HepG2 (cell line): ENCODE measurements around the gene MYLK2. TPM values are rescaled to one million over a fixed set of nuclear protein-coding genes. Genes with fewer than 3 reads are reported as not detected.

ENCODE experiments used
- CHD4 ChIP-seq: fragments of 200-600 bp; sonication (generic); IDR thresholded peaks from 2 replicates; pipeline ENCODE4 v1.7.0; 2017; ENCODE audit warnings: mild to moderate bottlenecking, low read length, borderline replicate concordance
- ERF ChIP-seq: IDR thresholded peaks from 2 replicates; pipeline ENCODE4 v1.6.1; 2018; ENCODE audit warnings: missing biosample characterization, missing genetic modification reagents
- GABPB1 ChIP-seq: IDR thresholded peaks from 2 replicates; pipeline ENCODE4 v1.6.1; 2016; ENCODE audit warnings: mild to moderate bottlenecking, missing genetic modification reagents, moderate library complexity, missing compliant biosample characterization
- GPN1 ChIP-seq: sonication (generic); formaldehyde crosslinking; IDR thresholded peaks from 2 replicates; pipeline ENCODE4 v1.5.1; 2020; ENCODE audit warnings: missing genetic modification reagents, borderline replicate concordance
- PBX3 ChIP-seq: sonication (generic); formaldehyde crosslinking; IDR thresholded peaks from 2 replicates; pipeline ENCODE4 v1.8.1; 2023; ENCODE audit warnings: missing genetic modification reagents, inconsistent platforms, borderline replicate concordance
- PHF5A ChIP-seq: IDR thresholded peaks from one replicate; pipeline ENCODE4 v1.6.1; 2018; ENCODE audit warnings: low read depth, missing genetic modification reagents; ENCODE audit not compliant: unreplicated experiment
- SRF ChIP-seq: IDR thresholded peaks from 2 replicates; pipeline ENCODE4 v1.6.1; 2011; ENCODE audit warnings: mild to moderate bottlenecking, low read depth, low read length, moderate library complexity
- TOPORS ChIP-seq: sonication (generic); formaldehyde crosslinking; IDR thresholded peaks from 2 replicates; pipeline ENCODE4 v1.8.0; 2023; ENCODE audit warnings: mild to moderate bottlenecking, missing genetic modification reagents
- ZBTB10 ChIP-seq: sonication (generic); formaldehyde crosslinking; IDR thresholded peaks from 2 replicates; pipeline ENCODE4 v1.4.0; 2020; ENCODE audit warnings: missing genetic modification reagents, borderline replicate concordance
- ZFP37 ChIP-seq: sonication (generic); formaldehyde crosslinking; IDR thresholded peaks from 2 replicates; pipeline ENCODE4 v1.4.0; 2020; ENCODE audit warnings: missing genetic modification reagents, borderline replicate concordance
- ZNF12 ChIP-seq: sonication (generic); formaldehyde crosslinking; IDR thresholded peaks from 2 replicates; pipeline ENCODE4 v1.5.0; 2020; ENCODE audit warnings: missing genetic modification reagents
- ZNF20 ChIP-seq: sonication (generic); formaldehyde crosslinking; IDR thresholded peaks from 2 replicates; pipeline ENCODE4 v1.4.0; 2020; ENCODE audit warnings: mild to moderate bottlenecking, moderate library complexity, missing genetic modification reagents
- ZNF746 ChIP-seq: sonication (generic); formaldehyde crosslinking; IDR thresholded peaks from 2 replicates; pipeline ENCODE4 v1.8.0; 2022; ENCODE audit warnings: mild to moderate bottlenecking, missing genetic modification reagents
- polyA plus RNA-seq, 8 experiments: library from polyadenylated mRNA; depleted of rRNA in 3 of 8; stranded (reverse) in 7 of 8; unstranded in 1 of 8; fragments of >200 nt; fragmentation: Illumina TruSeq in 4 of 8; extraction: Trizol in 4 of 8; gene quantifications; 2 replicates each; pipeline versions ENCODE4 v1.2.1 to v1.2.3, GENCODE V29; 2011 to 2016; ENCODE audit warnings: low read depth in 4 of 8, missing spikeins in 1 of 8, mixed read lengths in 1 of 8; ENCODE audit not compliant: insufficient read depth in 1 of 8
- total RNA-seq, 5 experiments: library from RNA; depleted of rRNA; stranded (reverse); fragments of >200 nt; fragmentation: Illumina TruSeq; extraction: Trizol; gene quantifications; 2 replicates each; pipeline ENCODE4 v1.2.3, GENCODE V29; 2016; ENCODE audit warnings: low read depth in 1 of 5
- TF ChIP-seq, protein P1 (sequence below): IDR thresholded peaks from 2 replicates; pipeline ENCODE4 v1.4.0; 2020; ENCODE audit warnings: mild to moderate bottlenecking, missing genetic modification reagents
- TF ChIP-seq, protein P2 (sequence below): sonication (generic); formaldehyde crosslinking; IDR thresholded peaks from 2 replicates; pipeline ENCODE4 v1.9.0; 2022; ENCODE audit warnings: missing genetic modification reagents, mild to moderate bottlenecking, borderline replicate concordance
- TF ChIP-seq, protein P3 (sequence below): sonication (generic); formaldehyde crosslinking; IDR thresholded peaks from 2 replicates; pipeline ENCODE4 v1.4.0; 2020; ENCODE audit warnings: mild to moderate bottlenecking, missing genetic modification reagents

The MYLK2 gene
- total and polyA plus RNA-seq, 2 of the 13 experiments (the other 11 are each of a cell fraction or from before 2014, with no cell fraction given): 0.27 TPM; not detected in 1

- TF ChIP-seq, protein P1, sequence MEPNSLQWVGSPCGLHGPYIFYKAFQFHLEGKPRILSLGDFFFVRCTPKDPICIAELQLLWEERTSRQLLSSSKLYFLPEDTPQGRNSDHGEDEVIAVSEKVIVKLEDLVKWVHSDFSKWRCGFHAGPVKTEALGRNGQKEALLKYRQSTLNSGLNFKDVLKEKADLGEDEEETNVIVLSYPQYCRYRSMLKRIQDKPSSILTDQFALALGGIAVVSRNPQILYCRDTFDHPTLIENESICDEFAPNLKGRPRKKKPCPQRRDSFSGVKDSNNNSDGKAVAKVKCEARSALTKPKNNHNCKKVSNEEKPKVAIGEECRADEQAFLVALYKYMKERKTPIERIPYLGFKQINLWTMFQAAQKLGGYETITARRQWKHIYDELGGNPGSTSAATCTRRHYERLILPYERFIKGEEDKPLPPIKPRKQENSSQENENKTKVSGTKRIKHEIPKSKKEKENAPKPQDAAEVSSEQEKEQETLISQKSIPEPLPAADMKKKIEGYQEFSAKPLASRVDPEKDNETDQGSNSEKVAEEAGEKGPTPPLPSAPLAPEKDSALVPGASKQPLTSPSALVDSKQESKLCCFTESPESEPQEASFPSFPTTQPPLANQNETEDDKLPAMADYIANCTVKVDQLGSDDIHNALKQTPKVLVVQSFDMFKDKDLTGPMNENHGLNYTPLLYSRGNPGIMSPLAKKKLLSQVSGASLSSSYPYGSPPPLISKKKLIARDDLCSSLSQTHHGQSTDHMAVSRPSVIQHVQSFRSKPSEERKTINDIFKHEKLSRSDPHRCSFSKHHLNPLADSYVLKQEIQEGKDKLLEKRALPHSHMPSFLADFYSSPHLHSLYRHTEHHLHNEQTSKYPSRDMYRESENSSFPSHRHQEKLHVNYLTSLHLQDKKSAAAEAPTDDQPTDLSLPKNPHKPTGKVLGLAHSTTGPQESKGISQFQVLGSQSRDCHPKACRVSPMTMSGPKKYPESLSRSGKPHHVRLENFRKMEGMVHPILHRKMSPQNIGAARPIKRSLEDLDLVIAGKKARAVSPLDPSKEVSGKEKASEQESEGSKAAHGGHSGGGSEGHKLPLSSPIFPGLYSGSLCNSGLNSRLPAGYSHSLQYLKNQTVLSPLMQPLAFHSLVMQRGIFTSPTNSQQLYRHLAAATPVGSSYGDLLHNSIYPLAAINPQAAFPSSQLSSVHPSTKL (CRISPR knock-in tag): no peak
- no peak for TF ChIP-seq TOPORS (CRISPR knock-in tag)
- no peak for TF ChIP-seq PBX3 (CRISPR knock-in tag)
- TF ChIP-seq GPN1: no peak
- TF ChIP-seq, protein P2, sequence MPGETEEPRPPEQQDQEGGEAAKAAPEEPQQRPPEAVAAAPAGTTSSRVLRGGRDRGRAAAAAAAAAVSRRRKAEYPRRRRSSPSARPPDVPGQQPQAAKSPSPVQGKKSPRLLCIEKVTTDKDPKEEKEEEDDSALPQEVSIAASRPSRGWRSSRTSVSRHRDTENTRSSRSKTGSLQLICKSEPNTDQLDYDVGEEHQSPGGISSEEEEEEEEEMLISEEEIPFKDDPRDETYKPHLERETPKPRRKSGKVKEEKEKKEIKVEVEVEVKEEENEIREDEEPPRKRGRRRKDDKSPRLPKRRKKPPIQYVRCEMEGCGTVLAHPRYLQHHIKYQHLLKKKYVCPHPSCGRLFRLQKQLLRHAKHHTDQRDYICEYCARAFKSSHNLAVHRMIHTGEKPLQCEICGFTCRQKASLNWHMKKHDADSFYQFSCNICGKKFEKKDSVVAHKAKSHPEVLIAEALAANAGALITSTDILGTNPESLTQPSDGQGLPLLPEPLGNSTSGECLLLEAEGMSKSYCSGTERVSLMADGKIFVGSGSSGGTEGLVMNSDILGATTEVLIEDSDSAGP (CRISPR knock-in tag): no peak
- TF ChIP-seq ERF (CRISPR knock-in tag): 0 out of 2 replicates have a peak, but pooled peaks have one; percentile 17
- no peak for TF ChIP-seq PHF5A (CRISPR knock-in tag)
- TF ChIP-seq SRF: no peak
- no peak for TF ChIP-seq ZFP37 (CRISPR knock-in tag)
- TF ChIP-seq ZBTB10 (CRISPR knock-in tag): no peak
- no peak for TF ChIP-seq ZNF12 (CRISPR knock-in tag)
- TF ChIP-seq ZNF20 (CRISPR knock-in tag): no peak
- TF ChIP-seq, protein P3, sequence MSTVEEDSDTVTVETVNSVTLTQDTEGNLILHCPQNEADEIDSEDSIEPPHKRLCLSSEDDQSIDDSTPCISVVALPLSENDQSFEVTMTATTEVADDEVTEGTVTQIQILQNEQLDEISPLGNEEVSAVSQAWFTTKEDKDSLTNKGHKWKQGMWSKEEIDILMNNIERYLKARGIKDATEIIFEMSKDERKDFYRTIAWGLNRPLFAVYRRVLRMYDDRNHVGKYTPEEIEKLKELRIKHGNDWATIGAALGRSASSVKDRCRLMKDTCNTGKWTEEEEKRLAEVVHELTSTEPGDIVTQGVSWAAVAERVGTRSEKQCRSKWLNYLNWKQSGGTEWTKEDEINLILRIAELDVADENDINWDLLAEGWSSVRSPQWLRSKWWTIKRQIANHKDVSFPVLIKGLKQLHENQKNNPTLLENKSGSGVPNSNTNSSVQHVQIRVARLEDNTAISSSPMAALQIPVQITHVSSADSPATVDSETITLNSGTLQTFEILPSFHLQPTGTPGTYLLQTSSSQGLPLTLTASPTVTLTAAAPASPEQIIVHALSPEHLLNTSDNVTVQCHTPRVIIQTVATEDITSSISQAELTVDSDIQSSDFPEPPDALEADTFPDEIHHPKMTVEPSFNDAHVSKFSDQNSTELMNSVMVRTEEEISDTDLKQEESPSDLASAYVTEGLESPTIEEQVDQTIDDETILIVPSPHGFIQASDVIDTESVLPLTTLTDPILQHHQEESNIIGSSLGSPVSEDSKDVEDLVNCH (CRISPR knock-in tag): no peak
- TF ChIP-seq ZNF746 (CRISPR knock-in tag): no peak
- 0 out of 2 replicates have a peak, but pooled peaks have one; percentile 24 for TF ChIP-seq CHD4
- TF ChIP-seq GABPB1 (CRISPR knock-in tag): peak; percentile 19; the same call in 1 of the 2 replicates
These were observed 14.2 kb downstream of the MYLK2 start (continued) for GRCh38 chr20:31833130-31833930.
